UCSD-AML1 (cell line): ENCODE measurements around the gene REV3L.
"Not testable (repeated sequence)": the region's sequence is repeated elsewhere in the genome, so short reads cannot be mapped to it uniquely, and the experiment has no call there.

Experiments
- DNase-seq: peaks from one replicate; lab custom pipeline; 2025; ENCODE audit not compliant: unreplicated experiment; lab: John Stamatoyannopoulos, UW

REV3L gene, protein sequence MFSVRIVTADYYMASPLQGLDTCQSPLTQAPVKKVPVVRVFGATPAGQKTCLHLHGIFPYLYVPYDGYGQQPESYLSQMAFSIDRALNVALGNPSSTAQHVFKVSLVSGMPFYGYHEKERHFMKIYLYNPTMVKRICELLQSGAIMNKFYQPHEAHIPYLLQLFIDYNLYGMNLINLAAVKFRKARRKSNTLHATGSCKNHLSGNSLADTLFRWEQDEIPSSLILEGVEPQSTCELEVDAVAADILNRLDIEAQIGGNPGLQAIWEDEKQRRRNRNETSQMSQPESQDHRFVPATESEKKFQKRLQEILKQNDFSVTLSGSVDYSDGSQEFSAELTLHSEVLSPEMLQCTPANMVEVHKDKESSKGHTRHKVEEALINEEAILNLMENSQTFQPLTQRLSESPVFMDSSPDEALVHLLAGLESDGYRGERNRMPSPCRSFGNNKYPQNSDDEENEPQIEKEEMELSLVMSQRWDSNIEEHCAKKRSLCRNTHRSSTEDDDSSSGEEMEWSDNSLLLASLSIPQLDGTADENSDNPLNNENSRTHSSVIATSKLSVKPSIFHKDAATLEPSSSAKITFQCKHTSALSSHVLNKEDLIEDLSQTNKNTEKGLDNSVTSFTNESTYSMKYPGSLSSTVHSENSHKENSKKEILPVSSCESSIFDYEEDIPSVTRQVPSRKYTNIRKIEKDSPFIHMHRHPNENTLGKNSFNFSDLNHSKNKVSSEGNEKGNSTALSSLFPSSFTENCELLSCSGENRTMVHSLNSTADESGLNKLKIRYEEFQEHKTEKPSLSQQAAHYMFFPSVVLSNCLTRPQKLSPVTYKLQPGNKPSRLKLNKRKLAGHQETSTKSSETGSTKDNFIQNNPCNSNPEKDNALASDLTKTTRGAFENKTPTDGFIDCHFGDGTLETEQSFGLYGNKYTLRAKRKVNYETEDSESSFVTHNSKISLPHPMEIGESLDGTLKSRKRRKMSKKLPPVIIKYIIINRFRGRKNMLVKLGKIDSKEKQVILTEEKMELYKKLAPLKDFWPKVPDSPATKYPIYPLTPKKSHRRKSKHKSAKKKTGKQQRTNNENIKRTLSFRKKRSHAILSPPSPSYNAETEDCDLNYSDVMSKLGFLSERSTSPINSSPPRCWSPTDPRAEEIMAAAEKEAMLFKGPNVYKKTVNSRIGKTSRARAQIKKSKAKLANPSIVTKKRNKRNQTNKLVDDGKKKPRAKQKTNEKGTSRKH (N-terminal part only)

DNA sequence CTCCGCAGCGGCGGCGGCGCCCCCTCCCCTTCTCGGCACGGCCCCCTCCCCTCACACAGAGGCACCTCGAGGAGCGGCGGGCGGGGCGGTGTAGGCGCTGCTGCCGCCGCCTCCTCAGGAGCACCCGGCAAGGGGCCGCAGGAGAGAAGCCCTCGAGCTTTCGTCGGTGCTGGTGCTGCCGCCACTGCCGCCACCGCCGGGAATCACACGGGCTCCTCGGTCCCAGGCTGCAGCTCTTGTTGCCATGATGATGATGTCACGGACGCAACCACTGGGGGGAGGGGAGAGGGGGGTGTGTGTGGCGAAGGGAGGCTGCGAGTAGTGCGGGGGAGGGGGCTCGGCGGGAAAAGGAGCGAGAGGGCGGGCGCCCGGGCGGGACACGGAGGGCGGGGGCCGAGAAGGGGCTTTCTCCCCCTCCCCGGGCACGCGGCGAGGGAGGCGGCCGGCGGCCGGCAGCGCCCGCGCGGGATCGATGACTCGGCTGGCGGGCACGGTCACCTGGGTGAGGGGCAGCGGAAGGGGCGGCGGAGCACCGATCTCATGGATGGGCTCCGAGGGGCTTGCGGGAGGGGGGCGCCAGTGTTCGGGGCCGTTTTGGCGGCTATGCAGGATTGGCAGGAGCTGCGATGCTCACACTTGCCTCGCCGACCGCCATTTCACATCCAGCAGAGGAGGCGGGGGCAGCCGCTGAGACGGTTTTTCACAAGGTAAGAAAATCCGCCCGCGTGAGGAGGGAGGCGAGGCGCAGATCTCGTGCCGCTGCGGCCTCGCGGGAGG, at the start of gene REV3L:
REV3L (minus strand) TSS at position 260 of the 777 bp plus-strand sequence. CDS start 330 bp downstream, outside the sequence.
- DNase-seq: peak; percentile 93

DNA sequence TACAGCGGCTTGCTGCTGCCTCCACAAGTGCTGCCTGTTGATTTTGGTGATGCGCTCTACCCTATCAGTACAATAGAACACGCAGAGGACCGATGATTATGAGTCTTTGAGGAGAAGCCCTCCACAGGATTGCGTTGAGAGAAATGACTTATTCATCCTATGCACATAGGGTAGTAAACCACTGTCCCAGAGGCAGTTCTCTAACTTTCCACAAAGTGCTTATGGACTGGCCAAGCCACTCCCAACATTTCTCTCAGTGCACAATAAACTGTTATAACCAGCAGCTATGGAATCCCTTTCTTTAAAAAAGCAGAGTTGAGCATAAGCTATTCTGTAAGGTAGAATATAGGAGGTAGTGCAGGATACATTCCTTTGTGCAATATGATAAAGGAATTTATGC, 48.2 kb upstream of the REV3L start:
- DNase-seq: no peak

DNA sequence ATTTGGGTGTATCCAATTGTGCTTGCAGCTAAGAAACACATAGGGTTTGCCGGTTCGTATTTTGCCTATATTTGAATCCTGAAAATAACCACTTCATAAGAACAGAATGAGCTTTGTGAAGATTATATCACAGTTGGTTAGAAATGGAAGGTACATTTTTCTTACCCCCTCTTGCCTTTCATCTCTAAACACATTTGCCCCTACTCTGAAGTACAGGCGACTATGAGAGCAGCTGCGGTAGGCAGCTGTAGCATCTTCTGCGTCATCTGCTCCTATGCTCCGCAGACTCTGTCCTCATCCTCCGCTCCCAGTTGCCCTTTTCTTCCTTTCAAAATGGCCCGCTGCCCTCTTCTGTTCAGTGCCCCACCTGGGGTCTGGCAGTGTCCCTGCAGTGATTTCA, 47.6 kb upstream of the REV3L start:
- no peak for DNase-seq

DNA sequence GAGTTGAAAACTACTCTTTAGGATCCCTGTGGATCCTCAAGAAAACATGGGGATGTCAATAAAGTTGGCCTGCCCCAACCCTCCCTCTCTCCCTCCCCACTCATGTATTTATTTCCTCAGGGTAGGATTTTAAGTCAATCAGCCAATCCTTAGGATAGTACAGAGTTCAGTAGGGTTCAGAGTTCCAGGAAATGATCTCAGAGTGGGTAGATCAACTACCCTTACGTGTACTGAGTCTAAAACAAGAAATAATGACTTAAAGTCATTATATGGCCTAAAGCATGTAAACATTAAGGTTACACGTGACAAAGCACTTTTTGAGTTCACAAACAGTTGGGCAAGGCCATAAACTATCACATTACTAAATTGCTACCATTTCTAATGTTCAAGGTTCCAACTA, 47.2 kb upstream of the REV3L start:
- DNase-seq: no peak

DNA sequence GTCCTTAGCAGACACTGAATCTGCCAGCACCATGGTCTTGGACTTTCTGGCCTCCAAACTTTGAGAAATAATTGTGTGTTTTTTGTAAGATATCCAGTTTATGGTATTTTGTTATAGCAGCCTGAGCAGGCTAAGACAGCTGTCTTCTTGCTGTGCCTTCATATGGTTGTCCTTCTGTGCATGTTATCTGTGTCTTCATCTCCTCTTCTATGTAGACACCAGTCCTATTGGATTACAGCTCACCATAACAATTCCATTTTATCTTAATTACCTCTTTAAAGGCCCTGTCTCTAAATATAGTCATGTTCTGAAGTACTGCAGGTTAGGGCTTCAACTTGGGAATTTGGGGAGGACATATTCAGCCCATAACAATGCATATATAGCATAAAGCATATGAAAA, 44.3 kb upstream of the REV3L start:
- DNase-seq: no peak

DNA sequence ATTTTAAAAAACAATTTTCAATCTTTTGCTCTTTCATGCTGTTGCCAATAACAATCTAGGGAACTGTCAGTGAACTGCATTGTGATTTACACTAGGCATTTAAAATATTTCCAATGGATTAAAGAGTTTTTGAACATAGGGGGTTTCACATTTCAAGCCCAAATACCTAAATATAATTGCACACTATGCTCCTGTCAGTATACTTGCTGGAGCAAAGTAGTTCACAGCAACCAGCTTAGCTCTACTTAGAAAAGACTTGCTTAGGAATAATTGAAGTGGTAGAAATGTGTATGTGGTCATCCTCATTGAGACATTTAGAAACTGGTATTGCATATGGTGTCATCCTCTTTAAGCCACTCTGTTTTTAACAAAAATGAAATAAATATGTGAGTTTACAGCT, 41.7 kb upstream of the REV3L start:
- no peak for DNase-seq

DNA sequence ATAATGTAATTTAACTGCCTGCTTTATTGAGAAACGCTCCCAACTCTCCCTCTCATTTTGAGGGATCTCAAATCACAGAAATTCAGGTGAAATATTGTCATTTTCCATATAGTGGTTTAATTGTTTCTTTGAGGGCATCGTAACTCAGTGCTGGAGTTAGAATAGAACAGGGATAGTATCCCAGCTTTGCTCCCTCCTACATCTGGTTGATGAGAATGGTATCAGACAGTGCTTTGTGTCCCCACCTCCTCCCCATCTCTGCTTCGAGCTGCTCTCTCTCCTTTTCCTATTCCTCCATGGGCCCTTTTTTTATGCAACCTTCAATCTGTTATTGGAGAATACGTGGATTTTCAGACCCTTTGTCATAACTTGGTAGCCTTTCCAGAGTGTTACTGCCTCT, 41.2 kb upstream of the REV3L start:
- DNase-seq: no peak

DNA sequence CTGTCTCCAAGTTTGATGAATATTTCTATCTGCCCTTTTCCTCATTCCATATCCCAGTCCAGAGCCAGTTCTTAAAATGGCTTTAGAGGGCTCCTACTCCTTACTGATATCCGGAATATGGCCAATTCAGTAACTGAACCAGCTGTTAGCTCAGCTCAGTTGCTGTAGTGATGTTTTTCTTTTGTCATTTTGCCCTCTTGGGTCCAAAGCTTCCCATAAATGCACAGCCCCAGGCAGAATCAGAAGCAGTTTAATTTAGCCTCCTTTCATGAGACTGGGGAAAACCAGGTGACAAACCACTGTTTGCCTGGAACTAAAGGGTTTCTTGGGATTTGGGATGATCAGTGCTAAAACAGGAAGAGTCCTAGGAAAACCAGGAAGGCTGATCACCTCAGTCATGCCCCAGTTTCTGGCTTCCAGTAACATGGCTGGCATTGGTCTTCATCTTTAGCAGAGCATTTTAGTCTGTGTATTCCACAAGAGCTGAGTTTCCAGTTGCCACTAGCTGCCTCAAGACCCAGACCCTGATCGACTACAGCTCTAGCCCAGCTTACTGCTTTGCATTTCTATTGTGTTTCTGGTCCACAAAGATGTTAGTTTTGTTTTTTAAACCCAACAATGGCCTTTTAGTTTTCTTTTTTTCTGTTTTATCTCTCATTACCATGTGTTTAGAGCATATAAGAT, 40.6 kb upstream of the REV3L start:
- DNase-seq: no peak

DNA sequence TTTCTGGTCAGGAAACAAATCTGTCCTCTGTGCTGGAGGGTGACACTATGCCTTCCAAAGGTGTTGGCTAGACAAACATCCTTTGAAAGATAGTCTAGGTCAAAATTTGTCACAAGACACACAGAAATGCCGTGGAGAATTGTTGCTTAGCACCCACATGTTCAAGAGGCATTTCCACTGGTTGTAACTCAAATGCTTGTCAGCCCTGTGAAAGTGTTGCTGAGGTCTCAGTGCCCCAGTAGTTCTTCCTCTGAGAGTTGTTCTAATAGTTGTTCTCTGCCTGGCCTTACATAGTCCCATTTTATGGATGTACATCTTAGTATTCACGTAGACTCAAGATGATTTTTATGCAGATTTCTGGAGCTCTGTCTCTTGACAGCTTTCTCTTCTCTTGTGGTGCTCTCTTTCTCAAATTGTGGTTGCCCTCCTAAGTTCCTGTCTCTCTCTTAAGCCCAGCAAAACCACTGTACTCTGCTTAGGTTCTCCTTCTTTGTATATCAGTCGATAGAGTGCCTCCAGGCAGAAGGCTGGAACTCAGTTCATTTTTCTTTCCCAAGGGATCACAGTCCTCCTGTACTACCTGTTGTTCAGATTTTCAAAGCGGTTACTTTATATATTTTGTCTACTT, 39.5 kb upstream of the REV3L start:
- DNase-seq: no peak

DNA sequence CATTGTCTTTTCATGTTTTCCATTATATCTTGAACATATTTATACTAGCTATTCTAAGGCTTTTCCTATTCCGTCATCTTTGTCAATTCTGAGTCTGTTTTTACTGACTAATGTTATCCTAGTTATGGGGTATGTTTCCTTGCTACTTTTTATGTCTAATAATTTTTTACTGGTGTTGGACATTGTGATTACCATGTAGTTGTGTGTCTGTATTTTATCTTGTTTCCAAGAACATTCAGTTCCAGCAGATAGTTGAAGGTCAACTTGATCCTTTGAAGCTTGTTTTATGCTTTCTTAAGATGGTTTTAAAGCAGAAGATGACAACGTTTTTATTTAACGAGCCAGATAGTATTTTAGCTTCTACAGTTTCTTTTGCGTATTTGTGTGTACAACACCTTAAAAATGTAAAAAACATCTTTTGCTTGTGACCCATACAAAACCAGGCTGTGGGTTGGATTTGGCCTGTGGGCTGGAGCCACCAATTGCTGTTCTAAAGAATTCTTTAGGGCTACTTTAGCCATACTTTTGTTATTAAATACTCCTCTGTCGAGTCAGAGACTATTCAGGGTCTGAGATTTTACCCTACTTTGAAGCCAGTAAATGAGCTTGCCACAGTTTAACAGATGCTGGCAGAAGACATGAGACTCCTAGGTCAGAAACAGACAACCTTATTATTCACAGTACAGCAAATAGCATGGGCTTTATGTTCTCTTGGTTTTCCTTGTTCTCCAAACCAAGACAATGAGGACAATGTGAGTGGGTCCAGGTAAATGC, 38.7 kb upstream of the REV3L start:
- no peak for DNase-seq

DNA sequence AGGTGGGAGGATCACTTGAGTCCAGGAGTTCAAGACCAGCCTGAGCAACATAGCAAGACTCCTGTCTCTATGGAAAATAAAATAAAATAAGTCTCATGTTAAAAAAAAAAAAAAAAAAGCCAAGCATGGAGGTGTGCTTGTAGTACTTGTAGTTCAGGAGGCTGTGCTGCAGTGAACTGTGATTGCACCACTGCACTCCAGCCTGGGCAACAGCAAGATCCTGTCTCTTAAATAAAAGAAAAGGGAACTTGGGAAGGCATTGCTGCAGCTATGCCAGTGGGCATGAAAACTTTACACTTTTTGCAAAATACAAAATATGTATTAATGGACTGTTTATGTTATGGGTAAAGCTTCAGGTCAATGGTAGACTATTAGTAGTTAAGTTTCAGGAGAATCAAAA, 37.5 kb upstream of the REV3L start:
- DNase-seq: no peak

DNA sequence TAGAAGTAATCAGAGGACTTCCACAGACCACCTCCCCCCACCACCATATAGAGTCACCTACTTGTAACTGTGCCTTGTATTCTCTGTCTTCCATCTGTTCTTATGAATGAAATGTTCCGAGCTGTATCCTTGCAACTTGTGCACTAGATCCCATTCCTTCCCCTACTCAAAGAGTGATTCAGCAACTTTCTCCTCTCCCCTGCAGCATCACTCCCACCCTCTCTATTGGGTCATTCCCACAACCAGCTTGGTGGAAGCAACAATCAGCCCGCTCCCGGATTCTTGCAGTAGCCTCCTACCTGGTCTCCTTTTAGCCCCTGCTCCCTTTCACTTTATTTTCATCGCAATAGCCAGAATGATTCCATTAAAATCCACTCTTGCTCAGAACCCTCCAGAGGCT, 34.9 kb upstream of the REV3L start:
- no peak for DNase-seq

DNA sequence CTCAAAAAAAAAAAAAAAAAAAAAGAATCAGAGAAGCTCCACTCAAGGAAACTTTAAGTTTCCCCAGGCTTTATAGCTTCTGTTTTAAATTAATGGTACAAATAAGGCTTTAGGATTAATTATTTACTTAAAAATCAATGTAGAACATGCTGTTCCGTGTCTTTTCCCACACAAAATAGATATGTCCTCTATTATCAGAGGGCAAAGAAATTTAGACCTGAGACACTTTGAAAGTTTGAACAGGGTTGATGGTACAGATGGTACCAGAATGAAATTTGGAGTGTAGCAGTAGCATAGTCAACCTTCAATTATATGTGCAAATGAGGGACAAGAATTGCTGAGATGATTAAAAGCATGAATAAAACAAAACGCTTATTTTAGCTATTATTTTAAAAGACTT, 32.2 kb upstream of the REV3L start:
- DNase-seq: no peak

DNA sequence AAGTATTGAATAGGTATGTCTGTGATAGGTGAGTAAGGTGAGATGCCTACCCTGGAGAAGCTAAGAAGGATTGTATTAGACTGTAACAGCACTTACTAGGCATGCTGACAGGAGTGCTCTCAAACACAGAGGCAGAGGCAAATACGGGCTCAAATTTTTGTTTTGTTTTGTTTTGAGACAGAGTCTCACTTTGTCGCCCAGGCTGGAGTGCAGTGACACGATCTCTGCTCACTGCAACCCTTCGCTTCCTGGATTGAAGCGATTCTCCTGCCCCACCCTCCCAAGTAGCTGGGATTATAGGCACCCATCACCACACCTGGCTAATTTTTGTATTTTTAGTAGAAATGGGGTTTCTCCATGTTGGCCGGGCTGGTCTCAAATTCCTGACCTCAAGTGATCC, 31.5 kb upstream of the REV3L start:
- not testable (repeated sequence) for DNase-seq

DNA sequence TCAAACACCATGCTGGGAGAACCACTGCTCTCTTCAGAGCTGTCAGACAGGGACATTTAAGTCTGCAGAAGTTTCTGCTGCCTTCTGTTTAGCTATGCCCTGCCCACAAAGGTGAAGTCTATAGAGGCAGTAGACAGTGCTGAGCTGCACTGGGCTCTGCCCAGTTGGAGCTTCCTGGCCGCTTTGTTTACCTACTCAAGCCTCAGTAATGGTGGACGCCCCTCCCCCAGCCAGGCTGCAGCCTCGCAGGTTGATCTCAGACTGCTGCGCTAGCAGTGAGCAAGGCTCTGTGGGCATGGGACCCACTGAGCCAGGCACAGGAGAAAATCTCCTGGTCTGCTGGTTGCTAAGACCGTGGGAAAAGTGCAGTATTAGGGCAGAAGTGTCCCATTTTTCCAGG, 24.2 kb upstream of the REV3L start:
- DNase-seq: not testable (repeated sequence)

DNA sequence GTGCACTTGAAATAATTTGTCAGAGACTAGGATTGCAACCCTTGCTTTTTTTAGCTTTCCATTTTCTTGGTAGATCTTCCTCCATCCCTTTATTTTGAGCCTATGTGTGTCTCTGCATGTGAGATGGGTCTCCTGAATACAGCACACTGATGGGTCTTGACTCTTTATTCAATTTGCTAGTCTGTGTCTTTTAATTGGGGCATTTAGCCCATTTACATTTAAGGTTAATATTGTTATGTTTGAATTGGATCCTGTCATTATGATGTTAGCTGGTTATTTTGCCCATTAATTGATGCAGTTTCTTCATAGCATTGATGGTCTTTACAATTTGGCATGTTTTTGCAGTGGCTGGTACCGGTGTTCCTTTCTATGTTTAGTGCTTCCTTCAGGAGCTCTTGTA, 22.5 kb upstream of the REV3L start:
- DNase-seq: not testable (repeated sequence)

DNA sequence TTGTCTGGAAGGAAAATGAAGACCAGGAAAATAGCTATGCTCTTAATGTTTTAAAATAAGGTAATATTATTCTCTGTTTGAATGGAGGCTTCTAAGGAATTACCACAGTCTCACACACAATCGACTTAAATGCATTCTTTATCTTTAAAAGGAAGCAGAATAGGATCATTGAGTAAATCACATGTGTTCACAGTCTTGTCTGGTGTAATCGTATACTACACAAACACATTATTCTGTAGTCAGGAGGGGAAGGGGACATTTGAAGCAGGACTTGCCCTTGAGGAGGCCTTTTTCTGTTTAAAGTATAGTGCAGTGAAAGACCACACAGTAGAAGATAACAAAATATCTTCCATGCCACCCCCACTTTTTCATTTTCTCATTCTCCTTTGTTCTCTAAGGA, 20.6 kb upstream of the REV3L start:
- DNase-seq: no peak

DNA sequence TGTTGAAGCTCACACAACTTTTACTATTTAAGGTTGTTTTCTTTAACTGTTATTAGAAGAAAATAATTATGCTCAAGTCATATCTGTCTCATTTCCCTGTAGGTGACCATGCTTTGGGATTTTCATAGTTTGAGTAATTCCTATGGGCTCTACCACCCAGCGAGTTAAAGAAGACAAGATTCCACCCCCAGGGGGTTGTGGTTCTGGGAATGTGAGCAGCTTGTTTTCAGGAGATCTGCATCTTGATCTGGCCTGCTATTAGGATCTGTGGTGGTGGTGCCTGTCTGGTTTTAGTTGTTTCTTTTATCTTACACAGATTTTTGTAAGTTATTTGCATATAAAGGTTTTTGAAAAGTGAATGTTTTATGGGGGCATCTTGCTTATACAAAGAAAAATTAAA, 20.2 kb upstream of the REV3L start:
- no peak for DNase-seq

DNA sequence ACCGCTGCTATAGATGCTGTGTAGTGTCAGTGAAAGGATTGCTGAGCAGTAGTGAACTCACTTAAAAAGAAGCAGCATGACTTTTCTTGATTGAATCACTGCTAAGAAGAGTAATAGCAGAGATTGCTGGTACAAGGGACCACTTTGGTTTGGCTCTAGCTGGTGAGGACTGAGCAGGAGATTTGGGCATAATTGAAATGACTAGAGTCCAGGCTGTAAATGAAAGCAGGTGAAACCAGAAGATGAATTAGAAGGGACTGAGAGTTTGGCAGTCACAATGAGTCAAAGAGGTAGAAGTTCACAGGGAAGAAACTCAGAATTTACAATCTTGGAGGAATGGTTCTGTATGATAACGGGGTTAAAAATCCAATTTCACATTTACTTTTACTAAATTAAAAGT, 19.1 kb upstream of the REV3L start:
- no peak for DNase-seq
